Rectal smooth muscle tissue (tissue), 1 donor: ENCODE results near the gene CORO6.
"Not testable (repeated sequence)": the region's sequence is repeated elsewhere in the genome, so short reads cannot be mapped to it uniquely, and the experiment has no call there.

Experiments used
- H3K27ac ChIP-seq: one replicate; pipeline ENCODE4 v1.7.0; 2013; ENCODE audit warnings: low read depth, low read length, inconsistent platforms
- H3K27me3 ChIP-seq: one replicate; pipeline ENCODE4 v1.7.0; 2013; ENCODE audit warnings: low read length; ENCODE audit not compliant: control insufficient read depth, insufficient read depth
- H3K36me3 ChIP-seq: one replicate; pipeline ENCODE4 v1.7.0; 2013; ENCODE audit warnings: low read length; ENCODE audit not compliant: control insufficient read depth, insufficient read depth
- H3K4me1 ChIP-seq: one replicate; pipeline ENCODE4 v1.7.0; 2013; ENCODE audit warnings: low read length; ENCODE audit not compliant: control insufficient read depth, insufficient read depth
- H3K4me3 ChIP-seq: one replicate; pipeline ENCODE4 v1.7.0; 2013; ENCODE audit warnings: low read length
- H3K9ac ChIP-seq: one replicate; pipeline ENCODE4 v1.7.0; 2013; ENCODE audit warnings: low read length

Gene CORO6

DNA sequence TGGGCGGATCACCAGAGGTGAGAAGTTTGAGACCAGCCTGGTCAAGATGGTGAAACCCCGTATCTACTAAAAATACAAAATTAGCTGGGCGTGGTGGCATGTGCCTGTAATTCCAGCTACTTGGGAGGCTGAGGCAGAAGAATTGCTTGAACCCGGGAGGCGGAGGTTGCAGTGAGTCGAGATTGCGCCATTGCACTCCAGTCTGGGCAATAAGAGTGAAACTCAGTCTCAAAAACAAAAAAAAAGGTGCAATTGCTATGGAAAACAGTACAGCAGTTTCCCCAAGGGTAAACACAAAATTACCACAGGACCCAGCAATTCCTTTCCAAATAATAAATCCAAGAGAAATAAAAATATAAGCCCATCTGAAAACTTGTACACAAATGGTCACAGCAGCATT is 29.2 kb upstream of the CORO6 start:
- not testable (repeated sequence) for H3K27ac ChIP-seq, H3K36me3 ChIP-seq

DNA sequence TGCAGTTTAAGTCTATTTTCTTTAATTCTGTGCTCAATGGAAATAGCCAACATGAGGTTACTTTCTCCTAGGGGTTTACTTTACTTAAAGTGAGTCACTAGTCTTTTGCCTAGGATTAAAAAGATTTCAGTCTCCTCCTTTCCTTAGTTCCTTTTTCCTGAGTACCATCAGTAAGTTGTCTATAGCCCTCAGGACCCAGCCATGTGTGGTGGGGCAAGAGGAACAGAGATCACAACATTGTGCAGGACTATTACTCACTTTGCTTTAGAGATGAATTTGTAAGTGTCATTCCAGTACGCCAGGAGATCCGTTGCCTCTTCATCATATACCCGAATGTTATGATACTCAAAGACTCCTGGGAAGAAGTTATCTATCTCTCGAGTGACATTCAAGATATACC is 27.7 kb upstream of the CORO6 start:
- Histone ChIP-seq H3K4me3 (no peak overlapping the region), H3K36me3 (peaks cover 2% of the 10 kb centered on the region), H3K27ac (no peak overlapping the region), H3K4me1 (no peaks in the 10 kb centered on the region), H3K9ac (no peak overlapping the region), H3K27me3 (no peaks in the 10 kb centered on the region)

More for the DNA sequence above, 29.2 kb upstream of the CORO6 start:
- not testable (repeated sequence) for H3K27me3 ChIP-seq, H3K4me1 ChIP-seq, H3K4me3 ChIP-seq, H3K9ac ChIP-seq

DNA sequence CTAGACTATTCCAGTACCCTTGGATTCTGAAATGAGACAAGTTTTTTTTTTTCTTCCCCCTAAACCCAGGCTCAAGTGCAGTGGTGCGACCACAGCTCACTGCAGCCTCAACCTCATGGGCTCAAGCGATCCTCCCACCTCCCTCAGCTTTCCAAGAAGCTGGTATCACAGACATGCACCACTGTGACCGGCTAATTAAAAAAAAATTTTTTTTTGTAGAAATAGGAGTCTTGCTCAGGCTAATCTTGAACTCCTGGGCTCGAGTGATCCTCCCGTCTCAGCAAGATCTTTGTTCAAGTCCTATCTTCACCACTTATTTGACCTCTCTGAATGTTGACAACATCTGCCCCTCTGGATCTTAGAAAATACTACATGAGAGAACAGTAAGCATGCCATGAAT is 26.6 kb upstream of the CORO6 start:
- Histone ChIP-seq H3K36me3 (peaks cover 2% of the 10 kb centered on the region), H3K4me3 (no peak overlapping the region), H3K9ac (no peak overlapping the region), H3K4me1 (peaks cover 6% of the 10 kb centered on the region), H3K27ac (no peak overlapping the region), H3K27me3 (no peaks in the 10 kb centered on the region)

DNA sequence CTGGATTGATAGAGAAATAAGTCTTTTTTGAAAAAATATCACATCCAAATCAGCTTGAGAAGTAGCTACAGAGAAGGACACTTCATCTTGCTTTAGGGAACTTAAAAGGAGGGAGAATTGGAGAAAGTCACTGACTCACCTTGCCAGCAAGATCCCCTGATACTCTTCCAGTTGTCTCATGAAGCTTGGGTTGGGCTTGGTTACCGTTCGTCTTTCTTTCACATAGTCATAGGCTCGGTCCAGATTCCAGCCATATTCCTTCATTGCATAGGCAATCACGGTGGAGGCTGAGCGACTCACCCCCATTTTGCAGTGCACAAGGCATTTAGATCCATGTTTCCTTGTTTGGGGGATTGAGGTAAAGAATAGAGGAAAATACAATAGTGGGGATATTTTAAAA is 25.3 kb upstream of the CORO6 start:
- H3K36me3 ChIP-seq = peaks cover 2% of the 10 kb centered on the region
- no peaks in the 10 kb centered on the region for H3K27me3 ChIP-seq
- peaks cover 6% of the 10 kb centered on the region for H3K4me1 ChIP-seq
- no peak overlapping the region for H3K9ac ChIP-seq
- H3K4me3 ChIP-seq = no peak overlapping the region
- no peak overlapping the region for H3K27ac ChIP-seq

DNA sequence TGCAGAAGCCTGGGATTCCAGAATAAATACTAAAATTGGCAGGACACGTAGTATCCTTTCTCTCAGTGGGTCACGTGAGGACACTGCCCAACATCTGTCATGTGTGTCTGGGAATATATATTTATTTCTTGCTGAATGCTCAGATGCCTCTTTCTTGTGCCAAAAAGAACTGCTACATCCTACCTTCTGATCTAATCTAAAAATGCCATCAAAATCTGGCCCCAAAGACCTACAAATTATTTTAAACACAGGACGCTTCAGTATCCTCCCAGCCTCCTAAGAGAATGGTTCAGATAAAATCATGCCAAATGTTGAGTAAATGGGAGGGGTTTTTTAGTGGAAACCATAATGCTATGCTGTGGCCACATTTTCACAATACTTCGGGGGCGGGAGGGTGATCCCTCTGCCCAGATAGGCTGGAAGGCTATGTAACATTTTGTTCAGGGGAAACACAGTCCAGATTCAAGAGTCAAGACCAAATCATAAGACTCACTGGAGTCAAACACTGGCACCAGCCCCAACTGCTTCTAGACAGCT is 22.9 kb upstream of the CORO6 start:
- H3K9ac ChIP-seq = no peak overlapping the region
- peak overlapping the region; percentile 33 for H3K27ac ChIP-seq
- H3K36me3 ChIP-seq = peaks cover 2% of the 10 kb centered on the region
- peaks cover 7% of the 10 kb centered on the region for H3K4me1 ChIP-seq
- H3K27me3 ChIP-seq = no peaks in the 10 kb centered on the region
- H3K4me3 ChIP-seq = no peak overlapping the region

DNA sequence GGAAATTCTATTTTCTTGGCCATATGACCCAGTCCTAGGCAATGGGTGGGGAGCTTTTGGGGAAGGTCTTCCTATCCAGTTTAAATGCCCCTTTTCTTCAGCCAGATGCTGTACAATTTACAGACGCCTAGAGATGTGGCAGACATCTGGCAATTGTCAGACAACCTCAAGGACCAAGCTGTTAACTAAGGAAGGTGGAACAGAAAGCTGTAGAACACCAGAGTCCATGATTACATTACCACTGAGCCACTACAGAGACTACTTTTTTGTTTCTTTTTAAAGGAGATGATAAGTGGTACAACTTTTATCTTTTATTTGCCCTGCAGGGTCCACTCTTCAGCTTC is 21.1 kb upstream of the CORO6 start:
- peaks cover 10% of the 10 kb centered on the region for H3K4me1 ChIP-seq
- no peak overlapping the region for H3K4me3 ChIP-seq
- H3K27ac ChIP-seq = no peak overlapping the region
- no peaks in the 10 kb centered on the region for H3K27me3 ChIP-seq
- peaks cover 2% of the 10 kb centered on the region for H3K36me3 ChIP-seq
- no peak overlapping the region for H3K9ac ChIP-seq

DNA sequence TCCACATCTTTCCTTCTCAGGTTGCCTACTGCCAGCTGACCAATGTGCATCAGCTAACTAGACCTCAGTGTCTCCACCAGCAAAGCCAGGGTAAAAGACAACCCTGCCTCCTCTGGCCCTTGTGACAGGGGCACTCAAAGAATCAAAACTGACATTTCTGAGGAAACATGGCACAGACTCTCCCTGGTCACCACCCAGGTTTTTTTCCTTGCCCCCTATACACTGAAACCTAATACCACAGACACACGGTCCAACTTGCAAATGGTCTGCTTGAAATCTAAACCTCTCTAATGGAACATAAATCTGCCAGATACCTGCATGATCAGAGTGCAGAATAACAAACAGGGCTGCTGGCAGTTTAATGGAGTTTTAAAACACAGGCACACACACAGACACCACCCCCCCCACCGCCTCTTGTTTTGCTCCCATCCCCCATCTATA is 19.5 kb upstream of the CORO6 start:
- peaks cover 10% of the 10 kb centered on the region for H3K4me1 ChIP-seq
- no peak overlapping the region for H3K27ac ChIP-seq
- no peaks in the 10 kb centered on the region for H3K27me3 ChIP-seq
- no peak overlapping the region for H3K4me3 ChIP-seq
- H3K9ac ChIP-seq = no peak overlapping the region
- no peaks in the 10 kb centered on the region for H3K36me3 ChIP-seq

DNA sequence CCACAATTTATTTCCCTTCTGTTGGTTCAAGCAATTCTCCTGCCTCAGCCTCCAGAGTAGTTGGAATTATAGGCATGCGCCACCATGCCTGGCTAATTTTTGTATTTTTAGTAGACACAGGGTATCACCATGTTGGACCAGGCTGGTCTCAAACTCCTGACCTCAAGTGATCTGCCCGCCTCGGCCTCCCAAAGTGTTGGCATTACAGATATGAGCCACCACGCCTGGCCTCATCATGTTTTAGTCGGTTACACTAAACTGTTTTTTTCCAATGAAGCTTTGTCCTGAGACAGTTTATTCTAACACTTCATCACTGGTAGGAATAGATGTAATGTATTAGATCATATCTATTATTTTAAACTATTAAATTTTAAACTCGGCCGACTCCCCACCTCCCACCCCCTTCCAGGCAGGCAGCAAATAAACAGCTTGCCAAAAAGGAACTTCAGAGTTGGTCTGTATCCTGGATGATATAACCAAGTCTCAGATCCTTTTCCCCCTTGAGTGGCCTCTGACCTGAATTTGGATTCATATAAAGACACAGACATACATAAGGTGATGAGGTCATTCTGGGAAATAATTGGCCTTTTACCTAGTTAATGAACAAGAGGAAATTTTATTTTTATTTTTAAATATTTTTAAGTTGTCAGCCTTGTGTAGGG is 18.4 kb upstream of the CORO6 start:
- Histone ChIP-seq H3K27me3 (no peaks in the 10 kb centered on the region), H3K27ac (no peak overlapping the region), H3K36me3 (peaks cover 7% of the 10 kb centered on the region), H3K4me3 (no peak overlapping the region), H3K9ac (no peak overlapping the region), H3K4me1 (peaks cover 10% of the 10 kb centered on the region)

DNA sequence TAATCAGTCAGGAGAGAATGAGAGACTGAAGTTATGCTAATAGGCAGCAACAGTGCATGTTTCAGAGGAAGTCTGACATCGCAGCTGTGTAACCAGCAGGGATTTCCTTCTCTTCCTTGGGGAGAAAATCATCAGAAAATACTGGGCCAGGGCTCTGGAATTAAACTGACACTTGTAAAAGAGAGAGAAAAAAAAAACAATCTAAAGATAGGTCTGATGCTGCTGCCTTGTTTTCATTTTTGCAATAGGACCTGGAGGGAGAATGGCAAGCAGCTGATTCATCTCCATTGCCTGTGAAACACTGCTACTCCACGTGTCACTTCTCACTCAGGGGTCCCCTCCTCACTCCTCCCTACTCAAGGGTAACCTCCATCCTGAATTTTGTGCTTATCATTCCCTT is 17.7 kb upstream of the CORO6 start:
- H3K4me3 ChIP-seq = no peak overlapping the region
- H3K27ac ChIP-seq = no peak overlapping the region
- H3K36me3 ChIP-seq = peaks cover 10% of the 10 kb centered on the region
- H3K4me1 ChIP-seq = peaks cover 10% of the 10 kb centered on the region
- no peak overlapping the region for H3K9ac ChIP-seq
- no peaks in the 10 kb centered on the region for H3K27me3 ChIP-seq

DNA sequence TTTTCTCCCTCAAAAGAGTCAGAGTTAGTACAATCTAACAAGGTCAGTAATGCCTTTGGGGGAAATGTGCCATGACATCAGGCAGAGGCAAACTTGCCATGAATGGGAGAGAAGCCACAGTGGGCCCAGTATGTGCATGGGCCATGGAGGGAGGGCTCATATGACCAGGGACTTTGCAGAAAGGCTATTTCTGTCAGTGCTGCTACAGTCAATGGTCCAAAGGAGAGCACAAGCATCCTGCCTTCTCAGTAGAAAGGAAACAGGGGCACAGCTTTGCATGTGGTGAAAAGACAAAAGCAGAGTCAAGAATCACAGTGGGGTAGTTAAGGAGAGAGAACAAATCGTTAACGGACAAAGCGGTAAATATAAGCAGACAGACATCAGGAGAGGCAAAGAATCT is 11.2 kb upstream of the CORO6 start:
- H3K4me3 ChIP-seq = no peak overlapping the region
- H3K9ac ChIP-seq = no peak overlapping the region
- no peak overlapping the region for H3K27ac ChIP-seq
- no peaks in the 10 kb centered on the region for H3K4me1 ChIP-seq
- H3K27me3 ChIP-seq = no peaks in the 10 kb centered on the region
- peaks cover 26% of the 10 kb centered on the region for H3K36me3 ChIP-seq

DNA sequence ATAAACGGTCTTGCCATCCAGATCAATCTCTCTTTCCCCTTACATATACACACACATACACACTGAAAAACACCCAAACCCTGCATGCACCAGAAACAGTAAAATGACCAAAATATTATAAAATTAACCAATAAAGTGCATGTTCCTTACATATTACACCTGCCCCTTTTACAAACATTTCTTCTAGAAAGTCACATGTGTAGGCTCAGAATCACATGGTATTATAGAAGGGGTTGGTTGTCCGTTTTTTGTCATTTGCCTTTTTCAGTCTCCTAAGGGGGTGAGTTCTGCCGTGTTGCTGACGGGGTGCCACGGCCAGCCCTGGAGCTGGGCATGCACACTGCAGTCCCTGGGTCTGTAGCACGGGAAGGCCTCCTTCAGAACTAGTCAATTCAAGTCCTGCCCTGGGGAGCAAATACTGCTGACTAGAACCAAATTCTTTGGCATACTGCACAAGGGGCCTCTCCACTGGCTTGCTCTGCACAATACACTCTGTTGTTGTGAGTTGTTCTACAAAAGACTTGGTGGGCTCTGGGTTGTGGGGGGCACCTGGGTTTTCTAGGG is 8.0 kb upstream of the CORO6 start:
- H3K36me3 ChIP-seq = peaks cover 16% of the 10 kb centered on the region
- no peak overlapping the region for H3K4me3 ChIP-seq
- H3K4me1 ChIP-seq = no peaks in the 10 kb centered on the region
- H3K9ac ChIP-seq = no peak overlapping the region
- no peaks in the 10 kb centered on the region for H3K27me3 ChIP-seq
- H3K27ac ChIP-seq = no peak overlapping the region

DNA sequence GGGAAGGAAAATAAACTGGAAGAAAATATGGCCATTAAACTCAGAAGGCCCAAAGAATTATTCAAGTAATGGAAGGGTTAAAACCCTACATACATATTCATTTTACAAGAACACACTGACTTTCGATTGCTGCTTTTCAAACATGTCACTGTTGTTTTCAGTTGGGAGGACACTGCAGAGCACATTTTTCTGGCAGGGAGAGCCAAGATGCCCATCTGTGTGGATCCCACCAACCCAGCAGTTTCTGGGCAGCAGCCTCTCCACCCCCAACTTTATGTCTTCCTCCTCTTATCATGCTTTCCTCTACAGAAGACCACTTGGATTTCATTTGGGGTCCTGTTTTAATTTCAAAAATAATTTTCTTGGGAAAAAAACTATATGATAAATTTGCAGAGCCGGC is 7.1 kb upstream of the CORO6 start:
- H3K4me1 ChIP-seq = no peaks in the 10 kb centered on the region
- H3K27ac ChIP-seq = no peak overlapping the region
- H3K27me3 ChIP-seq = no peaks in the 10 kb centered on the region
- no peak overlapping the region for H3K4me3 ChIP-seq
- H3K9ac ChIP-seq = no peak overlapping the region
- H3K36me3 ChIP-seq = peaks cover 16% of the 10 kb centered on the region

DNA sequence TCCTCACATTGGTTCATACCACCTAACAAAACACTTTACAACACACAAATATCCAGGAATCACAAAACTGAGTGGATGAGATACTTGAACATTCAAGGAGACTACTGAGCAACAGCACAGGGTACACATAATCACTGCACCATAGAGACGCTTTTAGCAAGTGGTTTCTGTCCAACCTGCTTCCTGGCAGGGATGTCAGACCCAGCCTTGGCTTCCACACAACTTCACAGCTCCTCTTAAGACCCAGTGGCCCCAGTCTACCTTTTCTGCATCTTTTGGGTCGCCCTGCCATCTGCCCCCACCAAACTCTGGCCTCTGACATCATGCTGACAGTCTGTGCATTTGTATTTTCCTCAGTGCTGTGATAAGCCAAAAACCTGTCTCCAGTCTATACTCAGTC is 5.9 kb upstream of the CORO6 start:
- Histone ChIP-seq H3K36me3 (peaks cover 16% of the 10 kb centered on the region), H3K27me3 (no peaks in the 10 kb centered on the region), H3K4me1 (no peaks in the 10 kb centered on the region), H3K27ac (no peak overlapping the region), H3K9ac (no peak overlapping the region), H3K4me3 (no peak overlapping the region)
